CD14-positive monocyte (primary cell): ENCODE measurements around the gene ZNF223. TPM values are rescaled to one million over a fixed set of nuclear protein-coding genes. Genes with fewer than 3 reads are reported as not detected.

Experiments used
- DNase-seq, 3 donors: peaks; one replicate each; pipeline ENCODE4 v3.0.0-alpha.2; 2011 to 2022
- H2AFZ ChIP-seq: 2 replicates; pipeline ENCODE4 v1.6.0; 2012; ENCODE audit warnings: mild to moderate bottlenecking, low read depth, low read length, inconsistent platforms; ENCODE audit not compliant: insufficient read depth, poor library complexity, severe bottlenecking
- H3K27ac ChIP-seq, 2 donors: 1 replicate in 1 of 2; 2 replicates in 1 of 2; pipeline ENCODE4 v1.5.1; 2012 to 2013; ENCODE audit warnings: low read length in 2 of 2, control low read depth in 1 of 2, inconsistent platforms in 1 of 2, low read depth in 1 of 2, mild to moderate bottlenecking in 1 of 2
- H3K27me3 ChIP-seq, 2 donors: one replicate each; pipeline versions ENCODE4 v1.6.0 to v1.6.1; 2011 to 2013; ENCODE audit warnings: low read length in 2 of 2; ENCODE audit not compliant: control insufficient read depth in 2 of 2, insufficient read depth in 2 of 2
- H3K36me3 ChIP-seq, 2 donors: replicated peaks in 1 of 2; 1 replicate in 1 of 2; 2 replicates in 1 of 2; pipeline versions ENCODE4 v1.5.1 to v1.6.1; 2012 to 2013; ENCODE audit warnings: low read length in 2 of 2, control low read depth in 1 of 2, inconsistent platforms in 1 of 2, mild to moderate bottlenecking in 1 of 2; ENCODE audit not compliant: insufficient read depth in 2 of 2, control insufficient read depth in 1 of 2
- H3K4me1 ChIP-seq, 2 donors: 1 replicate in 1 of 2; 2 replicates in 1 of 2; pipeline versions ENCODE4 v1.5.1 to v1.6.1; 2012 to 2013; ENCODE audit warnings: low read length in 2 of 2, control low read depth in 1 of 2, inconsistent platforms in 1 of 2, mild to moderate bottlenecking in 1 of 2, moderate library complexity in 1 of 2; ENCODE audit not compliant: insufficient read depth in 2 of 2, control insufficient read depth in 1 of 2
- H3K4me2 ChIP-seq: replicated peaks from 2 replicates; pipeline ENCODE3; 2012; ENCODE audit warnings: low read length, moderate library complexity, mild to moderate bottlenecking; ENCODE audit not compliant: poor library complexity, severe bottlenecking; ENCODE audit errors: extremely low read depth
- H3K4me3 ChIP-seq, 3 experiments: fragments of 200-600 bp in 1 of 3; sonication (generic) in 1 of 3; replicated peaks in 1 of 3; 1 replicate in 2 of 3; 2 replicates in 1 of 3; pipeline ENCODE4 v1.5.1; 2011 to 2013; ENCODE audit warnings: low read length in 3 of 3, mild to moderate bottlenecking in 3 of 3, control low read depth in 2 of 3, low read depth in 2 of 3, inconsistent platforms in 1 of 3, moderate library complexity in 1 of 3
- H3K79me2 ChIP-seq: 2 replicates; pipeline ENCODE4 v1.6.0; 2012; ENCODE audit warnings: mild to moderate bottlenecking, control low read depth, inconsistent platforms, low read length, moderate library complexity; ENCODE audit not compliant: insufficient read depth
- H3K9ac ChIP-seq: 2 replicates; pipeline ENCODE4 v1.6.0; 2017; ENCODE audit warnings: low read length, mild to moderate bottlenecking; ENCODE audit not compliant: insufficient read depth, poor library complexity, severe bottlenecking
- H3K9me3 ChIP-seq, 2 donors: replicated peaks in 1 of 2; 1 replicate in 1 of 2; 2 replicates in 1 of 2; pipeline versions ENCODE4 v1.5.1 to v1.6.1; 2012 to 2013; ENCODE audit warnings: low read length in 2 of 2, control low read depth in 1 of 2; ENCODE audit not compliant: control insufficient read depth in 1 of 2, insufficient read depth in 1 of 2
- H4K20me1 ChIP-seq: 2 replicates; pipeline ENCODE4 v1.6.0; 2012; ENCODE audit warnings: mild to moderate bottlenecking, low read length, control low read depth, moderate library complexity; ENCODE audit not compliant: insufficient read depth
- H3K27ac Mint-ChIP-seq, 7 donors: one replicate each; pipeline ENCODE4 v1.8.0; 2020; ENCODE audit warnings: mild to moderate bottlenecking in 7 of 7, mixed read lengths in 7 of 7, moderate library complexity in 6 of 7, inconsistent platforms in 2 of 7
- H3K27me3 Mint-ChIP-seq, 3 donors: one replicate each; pipeline ENCODE4 v1.8.0; 2021 to 2022; ENCODE audit warnings: low read depth in 3 of 3, mild to moderate bottlenecking in 3 of 3, mixed read lengths in 3 of 3, moderate library complexity in 3 of 3, inconsistent platforms in 1 of 3
- H3K36me3 Mint-ChIP-seq, 2 donors: one replicate each; pipeline ENCODE4 v1.8.0; 2020; ENCODE audit warnings: mixed read lengths in 2 of 2, inconsistent platforms in 1 of 2, mild to moderate bottlenecking in 1 of 2
- H3K4me1 Mint-ChIP-seq: one replicate; pipeline ENCODE4 v1.8.0; 2020; ENCODE audit warnings: mild to moderate bottlenecking, mixed read lengths
- H3K4me3 Mint-ChIP-seq, 2 donors: one replicate each; pipeline ENCODE4 v1.8.0; 2020; ENCODE audit warnings: mild to moderate bottlenecking in 2 of 2, mixed read lengths in 2 of 2, moderate library complexity in 1 of 2
- H3K9me3 Mint-ChIP-seq, 7 donors: one replicate each; pipeline ENCODE4 v1.8.0; 2020 to 2022; ENCODE audit warnings: mixed read lengths in 7 of 7, mild to moderate bottlenecking in 6 of 7, moderate library complexity in 6 of 7, inconsistent platforms in 2 of 7
- WGBS: methylation state at CpG from one replicate; pipeline ENCODE4 v1.1.5; 2013; ENCODE audit warnings: missing lambda C conversion rate; ENCODE audit not compliant: insufficient coverage; 5-methylcytosine and 5-hydroxymethylcytosine counted together
- intact Hi-C, 2 donors: fragments of 100-400 bp; cut with micrococcal nuclease; formaldehyde crosslinking; loops; one replicate each; pipeline versions ENCODE4 v1.15.0 to v1.15.1; 2023
- polyA plus RNA-seq, 3 donors: library from polyadenylated mRNA; depleted of rRNA in 1 of 3; unstranded in 2 of 3; stranded (reverse) in 1 of 3; fragments of 300-500 nt in 2 of 3; fragments of >200 nt in 1 of 3; fragmentation: Illumina TruSeq in 2 of 3; gene quantifications; 1 replicate in 2 of 3; 2 replicates in 1 of 3; pipeline ENCODE4 v1.2.3, GENCODE V29; 2012 to 2021
- TF ChIP-seq, protein P1 (sequence below): fragments of 200-600 bp; IDR thresholded peaks from one replicate; pipeline ENCODE4 v1.8.0; 2022; ENCODE audit warnings: antibody characterized with exemption, mild to moderate bottlenecking

ZNF223 gene
- polyA plus RNA-seq, 3 donors, result 1.1 to 2.0 (median 1.2) TPM

- no peak overlapping the region for H3K9ac ChIP-seq
- peaks cover 21% of the 10 kb centered on the region for H3K4me1 Mint-ChIP-seq
- peaks cover 50 to 70% (median 66%) of the 10 kb centered on the region in 7 donors for H3K9me3 Mint-ChIP-seq
- no peak overlapping the region for H3K27ac ChIP-seq
- intact Hi-C loops, result no loop called here
- no peak overlapping the region for H3K4me2 ChIP-seq
- H3K79me2 ChIP-seq, result peaks cover 7% of the 10 kb centered on the region
- no peak overlapping the region for H2AFZ ChIP-seq
- H3K36me3 ChIP-seq, result peaks cover 14 to 36% of the 10 kb centered on the region in 2 donors
- H3K27me3 ChIP-seq, result no peaks in the 10 kb centered on the region
- DNase-seq, result no peak
- peak overlapping the region in 1 of 3 experiments; percentile 7 for H3K4me3 ChIP-seq
- peaks cover 25 to 34% of the 10 kb centered on the region in 2 donors for H3K36me3 Mint-ChIP-seq
- no peak overlapping the region for H3K4me3 Mint-ChIP-seq
- H3K27me3 Mint-ChIP-seq, result no peaks in the 10 kb centered on the region
- no peaks in the 10 kb centered on the region for H4K20me1 ChIP-seq
- TF ChIP-seq, protein P1, sequence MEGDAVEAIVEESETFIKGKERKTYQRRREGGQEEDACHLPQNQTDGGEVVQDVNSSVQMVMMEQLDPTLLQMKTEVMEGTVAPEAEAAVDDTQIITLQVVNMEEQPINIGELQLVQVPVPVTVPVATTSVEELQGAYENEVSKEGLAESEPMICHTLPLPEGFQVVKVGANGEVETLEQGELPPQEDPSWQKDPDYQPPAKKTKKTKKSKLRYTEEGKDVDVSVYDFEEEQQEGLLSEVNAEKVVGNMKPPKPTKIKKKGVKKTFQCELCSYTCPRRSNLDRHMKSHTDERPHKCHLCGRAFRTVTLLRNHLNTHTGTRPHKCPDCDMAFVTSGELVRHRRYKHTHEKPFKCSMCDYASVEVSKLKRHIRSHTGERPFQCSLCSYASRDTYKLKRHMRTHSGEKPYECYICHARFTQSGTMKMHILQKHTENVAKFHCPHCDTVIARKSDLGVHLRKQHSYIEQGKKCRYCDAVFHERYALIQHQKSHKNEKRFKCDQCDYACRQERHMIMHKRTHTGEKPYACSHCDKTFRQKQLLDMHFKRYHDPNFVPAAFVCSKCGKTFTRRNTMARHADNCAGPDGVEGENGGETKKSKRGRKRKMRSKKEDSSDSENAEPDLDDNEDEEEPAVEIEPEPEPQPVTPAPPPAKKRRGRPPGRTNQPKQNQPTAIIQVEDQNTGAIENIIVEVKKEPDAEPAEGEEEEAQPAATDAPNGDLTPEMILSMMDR, result no peak
- peaks cover 17 to 25% of the 10 kb centered on the region in 2 donors for H3K4me1 ChIP-seq
- peaks cover 41 to 75% of the 10 kb centered on the region in 2 donors for H3K9me3 ChIP-seq
- H3K27ac Mint-ChIP-seq, result no peak overlapping the region
Measured at GRCh38 chr19:44109458-44109857, 57.6 kb downstream of the ZNF223 start.

- Histone ChIP-seq H4K20me1 (no peaks in the 10 kb centered on the region), H3K79me2 (peaks cover 7% of the 10 kb centered on the region), H3K9ac (no peak overlapping the region), H3K9me3 (peaks cover 30 to 51% of the 10 kb centered on the region in 2 donors), H3K27me3 (no peaks in the 10 kb centered on the region), H3K4me2 (peak overlapping the region; percentile 96), H3K27ac (no peak overlapping the region), H3K4me1 (peaks cover 17 to 27% of the 10 kb centered on the region in 2 donors), H3K36me3 (peaks cover 5 to 26% of the 10 kb centered on the region in 2 donors), H3K4me3 (peak overlapping the region in 1 of 3 experiments; percentile 94), H2AFZ (peak overlapping the region; percentile 95)
- Mint-ChIP-seq H3K9me3 (peaks cover 31 to 47% (median 45%) of the 10 kb centered on the region in 7 donors), H3K4me3 (peak overlapping the region in 1 of 2 donors; percentile 2), H3K27ac (peak overlapping the region in 1 of 7 donors; percentile 57), H3K4me1 (peaks cover 23% of the 10 kb centered on the region), H3K36me3 (peaks cover 19 to 22% of the 10 kb centered on the region in 2 donors), H3K27me3 (no peaks in the 10 kb centered on the region)
- 37% methylated on average over 9 of the region's 17 CpGs for WGBS
- TF ChIP-seq, protein P1, result no peak
- peak in 1 of 3 donors; percentile 16 for DNase-seq
- intact Hi-C loops, result loop anchor here (2.0 to 10.0 kb wide), 6 partner anchors 17 to 177 kb away; partner anchors contain the start of genes ZNF224 (in 2 of the 2), ZNF230 (in 1 of the 2), ZNF234 (in 1 of the 2) and ZNF45 (in 1 of the 2)
Measured at GRCh38 chr19:44111910-44112463, 60.2 kb downstream of the ZNF223 start.
